HUES64 (cell line): ENCODE results near the gene BIRC7.
A peak's percentile ranks its signal among the peaks of the same experiment; 100 is the strongest.

ENCODE experiments used
- H3K27ac ChIP-seq: 2 replicates; pipeline ENCODE4 v1.7.0; 2013; ENCODE audit warnings: low read depth, low read length, inconsistent platforms
- H3K27me3 ChIP-seq: 2 replicates; pipeline ENCODE4 v1.6.1; 2013; ENCODE audit warnings: mild to moderate bottlenecking, low read length; ENCODE audit not compliant: insufficient read depth
- H3K36me3 ChIP-seq: 2 replicates; pipeline ENCODE4 v1.6.1; 2013; ENCODE audit warnings: mild to moderate bottlenecking, low read length; ENCODE audit not compliant: insufficient read depth
- H3K4me1 ChIP-seq: 2 replicates; pipeline ENCODE4 v1.6.1; 2013; ENCODE audit warnings: mild to moderate bottlenecking, low read length, moderate library complexity; ENCODE audit not compliant: insufficient read depth
- H3K4me3 ChIP-seq: 2 replicates; pipeline ENCODE4 v1.5.1; 2013; ENCODE audit warnings: mild to moderate bottlenecking, low read length, moderate library complexity
- H3K9ac ChIP-seq: 2 replicates; pipeline ENCODE4 v1.6.1; 2013; ENCODE audit warnings: mild to moderate bottlenecking, low read depth, low read length
- H3K9me3 ChIP-seq: 2 replicates; pipeline ENCODE4 v1.6.1; 2013; ENCODE audit warnings: low read depth, low read length; ENCODE audit not compliant: insufficient read depth
- WGBS: fragments of 150-250, 120-280 bp; methylation state at CpG from one replicate; pipeline ENCODE4 v1.1.7; 2013; ENCODE audit warnings: missing lambda C conversion rate; 5-methylcytosine and 5-hydroxymethylcytosine counted together

The BIRC7 gene

GRCh38 chr20:63253438-63254231, 17.9 kb downstream of the BIRC7 start:
- H3K4me1 ChIP-seq: peaks cover 6% of the 10 kb centered on the region; the same call in 1 of the 2 replicates
- H3K9ac ChIP-seq: peak overlapping the region; percentile 23; the same call in 1 of the 2 replicates
- H3K9me3 ChIP-seq: no peaks in the 10 kb centered on the region
- H3K36me3 ChIP-seq: no peaks in the 10 kb centered on the region
- under 1% methylated on average over 89 of the region's 89 CpGs for WGBS
- H3K4me3 ChIP-seq: peak overlapping the region; percentile 50
- H3K27me3 ChIP-seq: peaks cover 46% of the 10 kb centered on the region
- H3K27ac ChIP-seq: no peak overlapping the region

GRCh38 chr20:63254232-63254605, 18.5 kb downstream of the BIRC7 start, which contains the start of gene NKAIN4:
Gene NKAIN4 (minus strand): TSS chr20:63254463. CDS start chr20:63254450, 13 bp downstream.
- Histone ChIP-seq H3K36me3 (no peaks in the 10 kb centered on the region), H3K27ac (no peak within 1 kb of the TSS), H3K4me1 (peaks cover 6% of the 10 kb centered on the region; the same call in 1 of the 2 replicates), H3K9ac (peak within 1 kb of the TSS; percentile 23; the same call in 1 of the 2 replicates), H3K27me3 (peaks cover 46% of the 10 kb centered on the region), H3K9me3 (no peaks in the 10 kb centered on the region), H3K4me3 (peak within 1 kb of the TSS; percentile 50)
- WGBS: 1% methylated on average over 35 of the region's 46 CpGs

GRCh38 chr20:63254606-63255384, 19.1 kb downstream of the BIRC7 start:
- H3K4me3 ChIP-seq: peak overlapping the region; percentile 50
- H3K27ac ChIP-seq: no peak overlapping the region
- H3K4me1 ChIP-seq: peaks cover 6% of the 10 kb centered on the region; the same call in 1 of the 2 replicates
- H3K27me3 ChIP-seq: peaks cover 46% of the 10 kb centered on the region
- 4% methylated on average over 56 of the region's 56 CpGs for WGBS
- no peaks in the 10 kb centered on the region for H3K9me3 ChIP-seq
- H3K9ac ChIP-seq: no peak overlapping the region; the same call in 1 of the 2 replicates
- no peaks in the 10 kb centered on the region for H3K36me3 ChIP-seq

GRCh38 chr20:63255931-63256704, 20.4 kb downstream of the BIRC7 start:
- 79% methylated on average over 31 of the region's 31 CpGs for WGBS
- Histone ChIP-seq H3K9me3 (no peaks in the 10 kb centered on the region), H3K4me3 (no peak overlapping the region), H3K4me1 (peaks cover 6% of the 10 kb centered on the region; the same call in 1 of the 2 replicates), H3K9ac (no peak overlapping the region), H3K36me3 (no peaks in the 10 kb centered on the region), H3K27ac (no peak overlapping the region), H3K27me3 (peaks cover 46% of the 10 kb centered on the region)

GRCh38 chr20:63256954-63257353, 21.2 kb downstream of the BIRC7 start:
- peaks cover 44% of the 10 kb centered on the region for H3K27me3 ChIP-seq

GRCh38 chr20:63257629-63258028, 21.9 kb downstream of the BIRC7 start:
- no peak overlapping the region for H3K9ac ChIP-seq
- no peaks in the 10 kb centered on the region for H3K9me3 ChIP-seq
- no peak overlapping the region for H3K4me3 ChIP-seq
- no peak overlapping the region for H3K27ac ChIP-seq
- no peaks in the 10 kb centered on the region for H3K36me3 ChIP-seq
- 93% methylated on average over 13 of the region's 13 CpGs for WGBS
- peaks cover 16% of the 10 kb centered on the region for H3K4me1 ChIP-seq
- H3K27me3 ChIP-seq: peaks cover 37% of the 10 kb centered on the region

More at GRCh38 chr20:63256954-63257353, 21.2 kb downstream of the BIRC7 start:
- Histone ChIP-seq H3K4me3 (no peak overlapping the region), H3K27ac (no peak overlapping the region), H3K9ac (no peak overlapping the region), H3K9me3 (no peaks in the 10 kb centered on the region), H3K36me3 (no peaks in the 10 kb centered on the region), H3K4me1 (peaks cover 14% of the 10 kb centered on the region)
- 95% methylated on average over 4 of the region's 4 CpGs for WGBS

- Histone ChIP-seq H3K27ac (no peak overlapping the region), H3K4me3 (no peak overlapping the region), H3K9me3 (no peaks in the 10 kb centered on the region), H3K4me1 (peaks cover 16% of the 10 kb centered on the region), H3K9ac (no peak overlapping the region), H3K27me3 (peaks cover 27% of the 10 kb centered on the region), H3K36me3 (no peaks in the 10 kb centered on the region)
- WGBS: 85% methylated on average over 8 of the region's 8 CpGs
These were observed 23.1 kb downstream of the BIRC7 start for GRCh38 chr20:63258781-63259180.

GRCh38 chr20:63259734-63260460, 24.2 kb downstream of the BIRC7 start:
- H3K36me3 ChIP-seq: no peaks in the 10 kb centered on the region
- no peak overlapping the region for H3K27ac ChIP-seq
- no peak overlapping the region for H3K4me3 ChIP-seq
- 90% methylated on average over 25 of the region's 25 CpGs for WGBS
- H3K9ac ChIP-seq: no peak overlapping the region
- H3K9me3 ChIP-seq: no peaks in the 10 kb centered on the region
- peaks cover 16% of the 10 kb centered on the region for H3K4me1 ChIP-seq
- H3K27me3 ChIP-seq: peaks cover 18% of the 10 kb centered on the region

- Histone ChIP-seq H3K9me3 (no peaks in the 10 kb centered on the region), H3K4me3 (no peak overlapping the region), H3K27ac (no peak overlapping the region), H3K36me3 (no peaks in the 10 kb centered on the region), H3K9ac (no peak overlapping the region), H3K4me1 (peaks cover 11% of the 10 kb centered on the region), H3K27me3 (peaks cover 12% of the 10 kb centered on the region)
- WGBS: 94% methylated on average over 15 of the region's 15 CpGs
These were observed 24.8 kb downstream of the BIRC7 start for GRCh38 chr20:63260521-63260920.

GRCh38 chr20:63261060-63261794, 25.5 kb downstream of the BIRC7 start:
- WGBS: 64% methylated on average over 25 of the region's 25 CpGs
- peaks cover 5% of the 10 kb centered on the region; the same call in 1 of the 2 replicates for H3K27me3 ChIP-seq

More at GRCh38 chr20:63261060-63261794, 25.5 kb downstream of the BIRC7 start:
- Histone ChIP-seq H3K9ac (no peak overlapping the region), H3K9me3 (no peaks in the 10 kb centered on the region), H3K36me3 (no peaks in the 10 kb centered on the region), H3K4me1 (peaks cover 10% of the 10 kb centered on the region), H3K4me3 (no peak overlapping the region), H3K27ac (no peak overlapping the region)
